HG02623 (cell line): Measurements from ENCODE around the gene TVP23A.
"Not testable (repeated sequence)": the region's sequence is repeated elsewhere in the genome, so short reads cannot be mapped to it uniquely, and the experiment has no call there.

Experiments
- ATAC-seq: cut with Tn5 transposase; IDR thresholded peaks from one replicate; pipeline ENCODE4 v1.9.1; 2021; ENCODE audit warnings: moderate library complexity; ENCODE audit not compliant: unreplicated experiment

The TVP23A gene

GRCh38 chr16:10806698-10807097 lies 11.9 kb downstream of the TVP23A start:
- ATAC-seq, result no peak

DNA sequence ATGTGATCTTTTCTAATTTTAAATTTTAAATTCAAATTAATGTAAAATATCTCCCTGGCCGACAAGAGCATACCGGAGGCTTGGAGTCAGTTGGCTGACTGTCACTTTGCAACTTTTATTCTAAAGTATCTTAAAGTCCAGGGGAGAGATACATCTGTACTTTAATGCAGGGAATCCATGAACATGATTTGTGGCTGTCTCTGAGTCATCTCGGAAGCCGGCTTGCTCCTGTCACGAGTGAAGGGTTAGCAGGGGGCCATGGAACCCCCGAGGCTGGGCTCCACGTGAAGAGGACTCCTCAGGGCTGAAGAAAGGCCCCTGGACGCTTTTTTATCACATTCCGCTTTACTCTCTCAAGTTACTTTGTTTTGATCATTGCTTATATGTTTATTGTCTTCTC lies 13.3 kb downstream of the TVP23A start:
- no peak for ATAC-seq

- ATAC-seq, result no peak
These were observed 18.9 kb downstream of the TVP23A start for GRCh38 chr16:10799736-10800135.

DNA sequence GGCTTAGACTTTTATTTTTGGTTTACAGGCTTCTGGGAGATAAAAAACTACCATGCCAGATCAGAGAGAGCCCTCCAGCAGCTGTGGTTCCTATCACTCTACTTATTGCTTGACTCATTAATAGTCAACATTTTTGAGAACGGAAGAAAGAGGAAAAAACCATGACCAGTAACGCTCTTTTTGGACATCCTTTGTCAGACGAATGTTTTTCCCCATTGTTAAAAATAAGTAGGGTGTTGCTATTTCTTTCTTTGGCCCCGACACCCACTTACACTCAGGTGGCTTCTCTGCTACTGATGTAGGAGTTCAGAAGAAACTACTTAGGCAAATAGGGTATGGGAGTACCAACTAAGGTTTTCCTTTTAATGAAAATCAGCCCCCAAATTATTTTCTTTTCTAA lies 27.5 kb downstream of the TVP23A start:
- ATAC-seq, result no peak

DNA sequence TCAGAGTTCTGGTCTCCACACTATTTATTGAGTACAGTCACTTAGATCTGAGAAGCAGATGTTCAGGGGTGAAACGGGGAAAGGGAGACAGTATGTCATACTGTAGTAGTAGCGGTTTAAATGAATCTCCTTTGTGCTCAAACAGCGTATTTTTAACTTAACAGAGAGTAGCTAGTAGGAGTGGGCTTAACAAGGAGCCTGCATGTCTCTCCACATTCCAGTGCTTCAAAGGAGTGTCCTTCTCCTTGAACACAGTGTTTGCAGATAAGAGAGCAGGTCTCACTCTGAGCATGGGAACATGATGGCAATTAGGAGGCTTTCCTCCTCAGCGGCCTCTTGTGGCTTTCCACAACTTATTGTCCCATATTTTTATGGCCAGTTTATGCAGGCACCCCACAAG lies 30.0 kb downstream of the TVP23A start:
- ATAC-seq, result not testable (repeated sequence)

DNA sequence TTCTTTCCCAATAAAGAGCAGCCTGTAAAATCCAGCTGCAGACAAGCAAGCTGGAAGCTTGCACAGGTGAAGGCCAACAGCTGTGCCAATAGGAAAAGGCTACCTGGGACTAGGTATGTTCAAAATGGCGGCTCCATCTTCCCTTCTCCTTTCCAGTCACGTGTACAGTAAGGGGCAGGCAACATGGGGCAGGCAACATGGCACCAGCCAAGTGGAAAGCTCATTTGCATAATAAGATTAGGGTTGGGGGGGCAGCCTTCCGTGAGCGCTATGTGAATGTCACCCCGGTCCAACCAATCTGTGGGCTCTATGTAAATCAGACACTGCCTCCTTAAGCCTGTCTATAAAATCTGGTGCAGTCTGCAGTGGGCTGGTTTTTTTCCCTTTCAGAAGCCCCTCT lies 31.3 kb downstream of the TVP23A start:
- no peak for ATAC-seq

GRCh38 chr16:10782628-10783027 lies 36.0 kb downstream of the TVP23A start:
- ATAC-seq, result no peak

- no peak for ATAC-seq
These were observed 38.0 kb downstream of the TVP23A start for GRCh38 chr16:10780628-10781027.

GRCh38 chr16:10779908-10780307 lies 38.7 kb downstream of the TVP23A start:
- ATAC-seq, result not testable (repeated sequence)

DNA sequence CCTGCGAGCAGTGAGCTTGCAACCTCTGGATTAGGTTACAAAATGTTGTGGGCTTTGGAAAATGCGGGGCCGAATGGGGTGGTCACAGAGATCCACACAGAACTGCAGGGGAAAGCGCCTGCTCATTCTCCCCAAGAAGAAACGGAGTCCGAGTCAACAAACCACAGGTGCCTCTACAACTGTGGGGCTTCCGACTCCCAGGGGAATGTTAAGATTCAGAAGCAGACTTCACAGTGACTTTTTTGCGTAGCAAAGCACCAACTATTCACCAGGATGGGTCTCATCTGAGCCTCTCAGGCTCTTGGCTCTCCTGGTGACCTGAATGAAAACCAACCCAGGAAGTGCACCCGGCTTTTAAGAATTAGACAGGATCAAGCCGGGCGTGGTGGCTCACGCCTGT lies 41.2 kb downstream of the TVP23A start:
- ATAC-seq, result no peak

- not testable (repeated sequence) for ATAC-seq
These were observed 41.7 kb downstream of the TVP23A start for GRCh38 chr16:10776923-10777322.

- peak; percentile 53 for ATAC-seq
These were observed 42.3 kb downstream of the TVP23A start for GRCh38 chr16:10776280-10776679.

GRCh38 chr16:10770907-10771306 lies 47.7 kb downstream of the TVP23A start:
- no peak for ATAC-seq

DNA sequence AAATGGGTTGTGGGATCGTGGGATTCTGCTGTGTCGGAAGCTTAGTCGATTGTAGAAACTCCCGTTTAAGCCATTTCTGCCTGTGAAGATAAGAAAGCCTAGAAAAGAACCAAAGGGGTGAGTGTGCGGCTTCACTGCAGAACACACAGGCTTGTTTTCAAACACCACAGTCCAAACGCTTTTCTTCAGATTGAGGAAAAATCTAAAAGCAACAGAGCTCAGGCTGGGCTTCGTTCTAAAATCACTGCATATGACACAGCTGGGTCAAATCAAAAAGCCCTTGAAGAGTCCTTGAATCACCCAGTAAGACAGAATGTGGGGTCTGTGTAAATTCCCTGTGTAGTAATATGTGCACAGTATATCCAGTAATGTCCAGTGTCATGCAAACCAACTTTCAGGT lies 49.2 kb downstream of the TVP23A start:
- ATAC-seq, result no peak

DNA sequence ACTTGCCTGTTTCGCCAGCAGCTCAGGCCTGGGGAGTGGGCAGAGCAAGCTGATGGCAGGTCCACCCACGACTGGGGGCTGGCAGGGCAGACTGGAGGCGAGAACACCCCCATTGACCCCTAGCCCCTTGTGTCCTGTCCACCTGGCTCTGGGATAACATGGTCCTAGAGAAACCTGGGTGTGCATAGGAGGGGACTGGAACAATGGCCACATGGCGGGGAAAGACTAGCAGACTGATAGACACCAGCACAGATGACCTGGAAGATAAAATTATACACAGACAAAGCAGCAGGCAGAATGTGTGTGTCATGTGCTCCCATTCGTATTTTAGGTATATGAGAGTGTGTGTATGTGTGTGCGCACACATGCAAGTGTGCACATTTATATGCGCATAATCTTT lies 51.5 kb downstream of the TVP23A start:
- no peak for ATAC-seq

GRCh38 chr16:10765772-10766171 lies 52.8 kb downstream of the TVP23A start:
- ATAC-seq, result peak; percentile 50

GRCh38 chr16:10763456-10763855 lies 55.1 kb downstream of the TVP23A start:
- ATAC-seq, result no peak

GRCh38 chr16:10762336-10763016 lies 56.1 kb downstream of the TVP23A start:
- no peak for ATAC-seq

DNA sequence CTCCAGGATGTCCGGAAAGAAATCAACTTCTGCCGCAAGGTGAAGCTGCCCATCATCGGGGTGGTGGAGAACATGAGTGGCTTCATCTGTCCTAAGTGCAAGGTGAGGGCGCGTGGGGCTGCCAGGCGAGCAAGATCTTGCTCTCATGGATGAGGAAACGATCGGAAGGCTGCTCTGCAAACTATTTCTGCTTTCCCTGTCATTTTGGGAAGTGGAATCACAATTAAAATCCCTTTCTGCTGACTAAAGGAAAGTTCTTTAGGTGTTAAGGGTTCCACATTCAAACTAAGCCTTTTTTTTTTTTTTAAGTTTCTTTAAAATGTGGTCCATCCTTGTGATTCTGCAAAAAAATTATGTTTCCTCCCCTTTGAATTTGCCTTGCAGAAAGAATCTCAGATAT lies 57.2 kb downstream of the TVP23A start:
- ATAC-seq, result no peak

DNA sequence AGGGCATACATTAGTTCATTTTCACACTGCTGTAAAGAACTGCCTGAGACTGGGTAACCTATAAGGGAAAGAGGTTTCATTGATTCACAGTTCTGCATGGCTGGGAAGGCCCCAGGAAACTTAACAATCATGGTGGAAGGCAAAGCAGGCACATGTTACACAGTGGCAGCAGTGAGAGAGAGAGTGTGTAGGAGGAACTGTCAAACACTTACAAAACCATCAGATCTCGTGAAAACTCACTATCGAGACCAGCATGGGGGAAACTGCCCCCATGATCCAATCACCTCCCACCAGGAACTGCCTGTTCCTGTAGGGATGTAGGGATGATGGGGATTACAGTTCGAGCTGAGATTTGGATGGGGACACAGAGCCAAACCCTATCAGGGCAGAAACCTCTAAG lies 57.7 kb downstream of the TVP23A start:
- ATAC-seq, result no peak

GRCh38 chr16:10756574-10756973 lies 62.0 kb downstream of the TVP23A start:
- no peak for ATAC-seq

- no peak for ATAC-seq
These were observed 63.7 kb downstream of the TVP23A start for GRCh38 chr16:10754941-10755340.

GRCh38 chr16:10753670-10754069 lies 64.9 kb downstream of the TVP23A start:
- no peak for ATAC-seq
